CD4-positive, alpha-beta T cell treated with Interleukin-6 for 4 hours (primary cell): ENCODE results near the gene ETV6.

Experiments
- DNase-seq: peaks from one replicate; pipeline ENCODE4 v3.0.0-alpha.2; 2020; ENCODE audit warnings: mixed read lengths

The ETV6 gene

GRCh38 chr12:11648514-11649412 lies 711 bp upstream of the ETV6 start:
- DNase-seq, result peak; percentile 56

- DNase-seq, result peak; percentile 27
Measured at GRCh38 chr12:11650286-11651281, 1.1 kb downstream of the ETV6 start.

GRCh38 chr12:11651381-11651780 lies 1.9 kb downstream of the ETV6 start:
- DNase-seq, result peak; percentile 36

- DNase-seq, result no peak
Measured at GRCh38 chr12:11651785-11652184, 2.3 kb downstream of the ETV6 start.

- DNase-seq, result no peak
Measured at GRCh38 chr12:11652351-11653040, 3.0 kb downstream of the ETV6 start.

GRCh38 chr12:11653215-11653753 lies 3.8 kb downstream of the ETV6 start:
- DNase-seq, result peak; percentile 34

- DNase-seq, result no peak
Measured at GRCh38 chr12:11654338-11654737, 4.9 kb downstream of the ETV6 start.

- DNase-seq, result no peak
Measured at GRCh38 chr12:11654802-11655201, 5.3 kb downstream of the ETV6 start.

GRCh38 chr12:11655842-11656241 lies 6.4 kb downstream of the ETV6 start:
- DNase-seq, result no peak

- no peak for DNase-seq
Measured at GRCh38 chr12:11656550-11656949, 7.1 kb downstream of the ETV6 start.

- no peak for DNase-seq
Measured at GRCh38 chr12:11657511-11657910, 8.0 kb downstream of the ETV6 start.

GRCh38 chr12:11658791-11659190 lies 9.3 kb downstream of the ETV6 start:
- DNase-seq, result no peak

- no peak for DNase-seq
Measured at GRCh38 chr12:11660624-11661023, 11.2 kb downstream of the ETV6 start.

GRCh38 chr12:11661491-11662089 lies 12.1 kb downstream of the ETV6 start:
- DNase-seq, result no peak

- no peak for DNase-seq
Measured at GRCh38 chr12:11662369-11662768, 12.9 kb downstream of the ETV6 start.

GRCh38 chr12:11663130-11663529 lies 13.7 kb downstream of the ETV6 start:
- DNase-seq, result no peak

- no peak for DNase-seq
Measured at GRCh38 chr12:11664101-11664500, 14.6 kb downstream of the ETV6 start.

- DNase-seq, result no peak
Measured at GRCh38 chr12:11666131-11667050, 16.9 kb downstream of the ETV6 start.

- DNase-seq, result no peak
Measured at GRCh38 chr12:11667171-11667570, 17.7 kb downstream of the ETV6 start.

- no peak for DNase-seq
Measured at GRCh38 chr12:11668611-11669010, 19.1 kb downstream of the ETV6 start.

- no peak for DNase-seq
Measured at GRCh38 chr12:11669348-11669747, 19.9 kb downstream of the ETV6 start.
